Smooth muscle cell (in vitro differentiated cells): ENCODE measurements around the gene ELOVL1. TPM values are rescaled to one million over a fixed set of nuclear protein-coding genes. Genes with fewer than 3 reads are reported as not detected.

Experiments
- DNase-seq: peaks from one replicate; lab custom pipeline; 2025; ENCODE audit not compliant: unreplicated experiment; lab: John Stamatoyannopoulos, UW
- H2AFZ ChIP-seq: fragments of 200-600 bp; sonication (generic); 2 replicates; pipeline ENCODE4 v1.6.0; 2016; ENCODE audit warnings: antibody characterized with exemption, low read depth, mild to moderate bottlenecking
- H3F3A ChIP-seq: fragments of 200-600 bp; sonication (generic); 2 replicates; pipeline ENCODE4 v1.6.0; 2017; ENCODE audit warnings: antibody characterized with exemption, low read depth
- H3K27ac ChIP-seq: fragments of 200-600 bp; sonication (generic); 2 replicates; pipeline ENCODE4 v1.5.1; 2016; ENCODE audit warnings: low read depth, mild to moderate bottlenecking
- H3K27me3 ChIP-seq: fragments of 200-600 bp; sonication (generic); 2 replicates; pipeline ENCODE4 v1.6.1; 2016; ENCODE audit warnings: low read depth, mild to moderate bottlenecking
- H3K36me3 ChIP-seq: fragments of 200-600 bp; sonication (generic); 2 replicates; pipeline ENCODE4 v1.5.1; 2016; ENCODE audit warnings: low read depth
- H3K4me1 ChIP-seq: fragments of 200-600 bp; sonication (generic); 2 replicates; pipeline ENCODE4 v1.5.1; 2016; ENCODE audit warnings: low read depth
- H3K4me2 ChIP-seq: fragments of 200-600 bp; sonication (generic); 2 replicates; pipeline ENCODE4 v1.6.0; 2016; ENCODE audit warnings: mild to moderate bottlenecking
- H3K4me3 ChIP-seq: fragments of 200-600 bp; sonication (generic); 2 replicates; pipeline ENCODE4 v1.5.1; 2016; ENCODE audit warnings: mild to moderate bottlenecking
- H3K79me2 ChIP-seq: fragments of 200-600 bp; sonication (generic); 2 replicates; pipeline ENCODE4 v1.6.0; 2016; ENCODE audit warnings: low read depth, mild to moderate bottlenecking
- H3K9ac ChIP-seq: fragments of 200-600 bp; sonication (generic); 2 replicates; pipeline ENCODE4 v1.6.0; 2016; ENCODE audit warnings: low read depth
- H3K9me3 ChIP-seq: fragments of 200-600 bp; sonication (generic); replicated peaks from 2 replicates; pipeline ENCODE4 v1.5.1; 2016; ENCODE audit warnings: low read depth
- H4K20me1 ChIP-seq: fragments of 200-600 bp; sonication (generic); 2 replicates; pipeline ENCODE4 v1.6.0; 2016; ENCODE audit warnings: low read depth
- WGBS: methylation state at CpG from one replicate; pipeline ENCODE4 v1.1.7; 2016; ENCODE audit warnings: low lambda C conversion rate; 5-methylcytosine and 5-hydroxymethylcytosine counted together
- polyA plus RNA-seq: library from polyadenylated mRNA; unstranded; fragments of >200 nt; fragmentation: Nextera tagmentation; extraction: Ambion mirVana; gene quantifications from 2 replicates; pipeline ENCODE4 v1.2.1, GENCODE V29; 2016
- total RNA-seq: library from RNA; depleted of rRNA; stranded (reverse); fragments of >200 nt; gene quantifications from 2 replicates; pipeline ENCODE4 v1.2.3, GENCODE V29; 2014
- TF ChIP-seq, protein P1 (sequence below): fragments of 200-600 bp; sonication (generic); IDR thresholded peaks from 2 replicates; pipeline ENCODE4 v1.5.1; 2017; ENCODE audit warnings: borderline replicate concordance, mild to moderate bottlenecking, antibody characterized with exemption; ENCODE audit not compliant: insufficient read depth, poor library complexity, severe bottlenecking

Gene ELOVL1
- total and polyA plus RNA-seq, 2 experiments from 2014 or later, result 101 to 109 TPM

- Histone ChIP-seq H3K4me1 (no peaks in the 10 kb centered on the region), H3F3A (peaks cover 20% of the 10 kb centered on the region), H3K27me3 (no peaks in the 10 kb centered on the region), H3K4me2 (no peak overlapping the region), H3K36me3 (no peaks in the 10 kb centered on the region), H4K20me1 (no peaks in the 10 kb centered on the region), H2AFZ (no peak overlapping the region), H3K9ac (no peak overlapping the region), H3K9me3 (no peaks in the 10 kb centered on the region), H3K4me3 (no peak overlapping the region), H3K79me2 (no peaks in the 10 kb centered on the region), H3K27ac (no peak overlapping the region)
- DNase-seq, result no peak
- TF ChIP-seq, protein P1, sequence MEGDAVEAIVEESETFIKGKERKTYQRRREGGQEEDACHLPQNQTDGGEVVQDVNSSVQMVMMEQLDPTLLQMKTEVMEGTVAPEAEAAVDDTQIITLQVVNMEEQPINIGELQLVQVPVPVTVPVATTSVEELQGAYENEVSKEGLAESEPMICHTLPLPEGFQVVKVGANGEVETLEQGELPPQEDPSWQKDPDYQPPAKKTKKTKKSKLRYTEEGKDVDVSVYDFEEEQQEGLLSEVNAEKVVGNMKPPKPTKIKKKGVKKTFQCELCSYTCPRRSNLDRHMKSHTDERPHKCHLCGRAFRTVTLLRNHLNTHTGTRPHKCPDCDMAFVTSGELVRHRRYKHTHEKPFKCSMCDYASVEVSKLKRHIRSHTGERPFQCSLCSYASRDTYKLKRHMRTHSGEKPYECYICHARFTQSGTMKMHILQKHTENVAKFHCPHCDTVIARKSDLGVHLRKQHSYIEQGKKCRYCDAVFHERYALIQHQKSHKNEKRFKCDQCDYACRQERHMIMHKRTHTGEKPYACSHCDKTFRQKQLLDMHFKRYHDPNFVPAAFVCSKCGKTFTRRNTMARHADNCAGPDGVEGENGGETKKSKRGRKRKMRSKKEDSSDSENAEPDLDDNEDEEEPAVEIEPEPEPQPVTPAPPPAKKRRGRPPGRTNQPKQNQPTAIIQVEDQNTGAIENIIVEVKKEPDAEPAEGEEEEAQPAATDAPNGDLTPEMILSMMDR, result no peak
- 79% methylated on average over 7 of the region's 7 CpGs for WGBS
Observed at GRCh38 chr1:43376723-43377235, 9.0 kb upstream of the ELOVL1 start.

DNA sequence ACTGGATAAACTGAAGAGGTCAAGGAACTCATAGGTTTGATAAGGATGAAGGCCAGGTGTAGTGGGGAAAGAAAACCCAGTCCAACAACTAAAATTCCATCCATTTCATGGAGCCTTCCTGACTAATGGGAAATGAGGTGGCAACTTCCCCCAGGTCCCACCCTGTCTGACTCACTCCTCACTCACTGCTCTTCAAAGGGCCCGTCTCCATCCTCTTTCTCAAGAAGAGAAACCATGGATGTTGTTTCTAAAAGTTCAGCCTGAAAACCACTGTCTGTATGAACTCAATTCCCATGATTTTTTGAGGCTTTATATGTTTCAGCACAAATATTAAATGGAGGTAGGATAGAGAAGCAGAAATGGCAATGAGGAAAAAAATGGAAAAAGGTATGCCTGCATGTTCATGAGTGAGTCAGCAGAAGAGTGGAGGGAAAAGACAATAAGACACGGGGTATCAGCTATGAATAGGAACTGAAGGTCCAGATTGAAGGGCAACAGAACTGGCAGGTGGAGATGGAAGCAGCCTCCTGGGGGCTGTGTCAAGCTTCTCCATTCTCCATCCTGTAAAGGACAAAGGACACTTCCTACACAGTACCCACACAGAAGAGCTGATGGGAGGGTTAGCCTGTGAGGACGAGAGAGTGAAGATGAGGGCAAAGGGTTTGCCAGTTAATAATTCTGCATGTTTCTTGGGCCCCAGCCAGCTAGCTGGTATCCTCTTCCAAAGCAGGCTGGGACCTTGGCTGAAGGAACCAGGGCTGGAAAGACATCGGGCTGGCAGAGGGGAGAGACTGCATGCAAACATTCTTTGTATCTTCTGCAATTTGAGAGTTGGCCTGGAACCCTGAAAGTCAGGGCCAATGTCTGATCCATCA lies 5.5 kb upstream of the ELOVL1 start:
- Histone ChIP-seq H3K27ac (peak overlapping the region; percentile 50), H3K79me2 (peaks cover 11% of the 10 kb centered on the region), H4K20me1 (no peaks in the 10 kb centered on the region), H3K4me2 (peak overlapping the region; percentile 34), H3K27me3 (no peaks in the 10 kb centered on the region), H3K36me3 (no peaks in the 10 kb centered on the region), H3K9me3 (no peaks in the 10 kb centered on the region), H3K4me3 (no peak overlapping the region), H2AFZ (no peak overlapping the region), H3K4me1 (no peaks in the 10 kb centered on the region), H3F3A (peaks cover 27% of the 10 kb centered on the region), H3K9ac (peak overlapping the region; percentile 14)
- TF ChIP-seq, protein P1, result no peak
- DNase-seq, result no peak
- 63% methylated on average over 4 of the region's 4 CpGs for WGBS

DNA sequence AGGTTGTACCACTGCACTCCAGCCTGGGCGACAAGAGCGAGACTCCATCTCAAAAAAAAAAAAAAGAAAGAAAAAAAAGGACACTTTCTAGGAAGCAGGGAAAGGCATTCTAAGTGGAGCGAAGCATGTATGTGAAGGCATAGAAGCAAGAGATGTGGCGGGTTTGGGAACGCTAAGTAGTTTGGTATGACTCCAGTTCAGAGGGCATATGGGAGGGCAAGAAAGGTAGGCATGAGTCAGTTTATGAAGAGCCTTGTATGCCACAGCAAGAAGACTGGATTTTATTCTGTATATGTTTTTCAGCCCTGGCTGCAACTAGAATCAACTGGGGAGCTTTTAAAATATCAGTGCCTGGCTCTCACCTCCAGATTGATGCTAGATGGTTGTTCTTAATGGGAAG lies 4.4 kb upstream of the ELOVL1 start:
- Histone ChIP-seq H3K4me2 (no peak overlapping the region), H3K4me3 (no peak overlapping the region), H3K79me2 (peaks cover 14% of the 10 kb centered on the region), H3K9ac (no peak overlapping the region), H3K4me1 (peaks cover under 1% of the 10 kb centered on the region), H3F3A (peaks cover 27% of the 10 kb centered on the region), H3K27me3 (no peaks in the 10 kb centered on the region), H3K27ac (peak overlapping the region; percentile 50), H3K36me3 (no peaks in the 10 kb centered on the region), H2AFZ (no peak overlapping the region), H3K9me3 (no peaks in the 10 kb centered on the region), H4K20me1 (no peaks in the 10 kb centered on the region)
- WGBS, result 96% methylated on average over 5 of the region's 5 CpGs
- TF ChIP-seq, protein P1, result no peak
- DNase-seq, result no peak
